Fibroblast of pulmonary artery (primary cell): ENCODE results near the gene CEP70.
"Not testable (repeated sequence)": the region's sequence is repeated elsewhere in the genome, so short reads cannot be mapped to it uniquely, and the experiment has no call there.

Experiments
- DNase-seq: peaks from one replicate; pipeline ENCODE4 v3.0.0-alpha.2; 2010; ENCODE audit warnings: low read depth
- H3K4me3 ChIP-seq: replicated peaks from 2 replicates; pipeline ENCODE4 v1.5.1; 2011; ENCODE audit warnings: low read depth, mild to moderate bottlenecking, control low read depth, low read length, moderate library complexity
- CTCF ChIP-seq: IDR thresholded peaks from 2 replicates; pipeline ENCODE4 v1.5.1; 2011; ENCODE audit warnings: mild to moderate bottlenecking, control low read depth, low read length, inconsistent platforms; ENCODE audit errors: missing control alignments

CEP70 gene

GRCh38 chr3:138497851-138498250, 96.2 kb downstream of the CEP70 start:
- no peak overlapping the region for H3K4me3 ChIP-seq
- no peak for DNase-seq
- TF ChIP-seq CTCF = no peak

- DNase-seq = no peak
- no peak for TF ChIP-seq CTCF
- H3K4me3 ChIP-seq = no peak overlapping the region
Observed at GRCh38 chr3:138497021-138497420, 97.0 kb downstream of the CEP70 start.

GRCh38 chr3:138496436-138496835, 97.6 kb downstream of the CEP70 start:
- no peak for DNase-seq
- no peak overlapping the region for H3K4me3 ChIP-seq

GRCh38 chr3:138495638-138496037, 98.4 kb downstream of the CEP70 start:
- not testable (repeated sequence) for DNase-seq, H3K4me3 ChIP-seq

More at GRCh38 chr3:138496436-138496835, 97.6 kb downstream of the CEP70 start:
- no peak for TF ChIP-seq CTCF

GRCh38 chr3:138494607-138494929, 99.5 kb downstream of the CEP70 start:
- no peak overlapping the region for H3K4me3 ChIP-seq
- no peak for DNase-seq
- TF ChIP-seq CTCF = no peak

- TF ChIP-seq CTCF = no peak
- DNase-seq = peak; percentile 73
- H3K4me3 ChIP-seq = no peak overlapping the region
Observed at GRCh38 chr3:138493804-138494606, 100.1 kb downstream of the CEP70 start.

GRCh38 chr3:138492980-138493675, 100.9 kb downstream of the CEP70 start:
- H3K4me3 ChIP-seq = no peak overlapping the region
- TF ChIP-seq CTCF = no peak
- no peak for DNase-seq
